ENCODE data around the gene SLC35E2B.
"Not testable (repeated sequence)": the region's sequence is repeated elsewhere in the genome, so short reads cannot be mapped to it uniquely, and the experiment has no call there.

The SLC35E2B gene

GRCh38 chr1:1702506-1702905 lies 9.9 kb upstream of the SLC35E2B start:
- not testable (repeated sequence) for DNase-seq

- not testable (repeated sequence) for DNase-seq
Observed at GRCh38 chr1:1700557-1700956, 8.0 kb upstream of the SLC35E2B start.

GRCh38 chr1:1700067-1700466 lies 7.5 kb upstream of the SLC35E2B start:
- DNase-seq: not testable (repeated sequence)

GRCh38 chr1:1699061-1699460 lies 6.5 kb upstream of the SLC35E2B start:
- not testable (repeated sequence) for DNase-seq

- DNase-seq: not testable (repeated sequence)
Observed at GRCh38 chr1:1697358-1698183, 5.0 kb upstream of the SLC35E2B start.

GRCh38 chr1:1696431-1697357 lies 4.1 kb upstream of the SLC35E2B start:
- not testable (repeated sequence) for DNase-seq

GRCh38 chr1:1692324-1692713 lies 276 bp downstream of the SLC35E2B start:
- peak; percentile 38 to 76 for DNase-seq

GRCh38 chr1:1691443-1691842 lies 1.2 kb downstream of the SLC35E2B start:
- DNase-seq: not testable (repeated sequence)

- DNase-seq: not testable (repeated sequence)
Observed at GRCh38 chr1:1689526-1689925, 3.1 kb downstream of the SLC35E2B start.

- no peak for DNase-seq
Observed at GRCh38 chr1:1687846-1688245, 4.7 kb downstream of the SLC35E2B start.

GRCh38 chr1:1684031-1684681 lies 8.4 kb downstream of the SLC35E2B start:
- DNase-seq: no peak

- DNase-seq: no peak
Observed at GRCh38 chr1:1683104-1683905, 9.3 kb downstream of the SLC35E2B start.

GRCh38 chr1:1680912-1681273 lies 11.7 kb downstream of the SLC35E2B start:
- no peak for DNase-seq

- no peak for DNase-seq
Observed at GRCh38 chr1:1680031-1680911, 12.3 kb downstream of the SLC35E2B start.

- no peak for DNase-seq
Observed at GRCh38 chr1:1678581-1679380, 13.8 kb downstream of the SLC35E2B start.

GRCh38 chr1:1677718-1678580 lies 14.6 kb downstream of the SLC35E2B start:
- no peak for DNase-seq

- DNase-seq: not testable (repeated sequence)
Observed at GRCh38 chr1:1676087-1676486, 16.5 kb downstream of the SLC35E2B start.

- DNase-seq: not testable (repeated sequence)
Observed at GRCh38 chr1:1675218-1675617, 17.4 kb downstream of the SLC35E2B start.

GRCh38 chr1:1674806-1675205 lies 17.8 kb downstream of the SLC35E2B start:
- not testable (repeated sequence) for DNase-seq

All from NCI-H2081 (cell line).